ENCODE measurements around the gene EAF1.

The EAF1 gene

GRCh38 chr3:15458212-15458780, 30.9 kb downstream of the EAF1 start:
- H3K4me3 ChIP-seq (ENCODE audit: low read depth, low read length), result no peak overlapping the region
- DNase-seq (ENCODE audit: low read depth), result no peak
- no peak for TF ChIP-seq CTCF (IDR thresholded peaks at IDR 0.05; ENCODE audit: insufficient read depth, low read depth, low read length, missing control alignments)

GRCh38 chr3:15460891-15461531, 33.6 kb downstream of the EAF1 start:
- no peak for TF ChIP-seq CTCF (IDR thresholded peaks at IDR 0.05; ENCODE audit: insufficient read depth, low read depth, low read length, missing control alignments)
- no peak overlapping the region for H3K4me3 ChIP-seq (ENCODE audit: low read depth, low read length)
- DNase-seq (ENCODE audit: low read depth), result peak; percentile 27

GRCh38 chr3:15462451-15462850, 35.1 kb downstream of the EAF1 start:
- H3K4me3 ChIP-seq (ENCODE audit: low read depth, low read length), result no peak overlapping the region
- no peak for TF ChIP-seq CTCF (IDR thresholded peaks at IDR 0.05; ENCODE audit: insufficient read depth, low read depth, low read length, missing control alignments)
- no peak for DNase-seq (ENCODE audit: low read depth)

GRCh38 chr3:15465876-15466585, 38.6 kb downstream of the EAF1 start:
- no peak overlapping the region for H3K4me3 ChIP-seq (ENCODE audit: low read depth, low read length)
- no peak for DNase-seq (ENCODE audit: low read depth)
- no peak for TF ChIP-seq CTCF (IDR thresholded peaks at IDR 0.05; ENCODE audit: insufficient read depth, low read depth, low read length, missing control alignments)

GRCh38 chr3:15467227-15468181, 40.1 kb downstream of the EAF1 start:
- TF ChIP-seq CTCF (IDR thresholded peaks at IDR 0.05; ENCODE audit: insufficient read depth, low read depth, low read length, missing control alignments), result no peak
- DNase-seq (ENCODE audit: low read depth), result peak; percentile 84
- H3K4me3 ChIP-seq (ENCODE audit: low read depth, low read length), result no peak overlapping the region

GRCh38 chr3:15470261-15470660, 42.9 kb downstream of the EAF1 start:
- peak; percentile 31 for TF ChIP-seq CTCF (IDR thresholded peaks at IDR 0.05; ENCODE audit: insufficient read depth, low read depth, low read length, missing control alignments)
- no peak overlapping the region for H3K4me3 ChIP-seq (ENCODE audit: low read depth, low read length)
- DNase-seq (ENCODE audit: low read depth), result peak; percentile 36

Measured in GM12865 (cell line).